Fibroblast of the conjunctiva (primary cell): ENCODE measurements around the gene ERGIC1.
"Not testable (repeated sequence)": the region's sequence is repeated elsewhere in the genome, so short reads cannot be mapped to it uniquely, and the experiment has no call there.

ENCODE experiments used
- DNase-seq: peaks from one replicate; pipeline ENCODE4 v3.0.0-alpha.2; 2010; ENCODE audit warnings: low read depth

Gene ERGIC1

GRCh38 chr5:172881691-172882370, 47.8 kb downstream of the ERGIC1 start:
- no peak for DNase-seq

DNA sequence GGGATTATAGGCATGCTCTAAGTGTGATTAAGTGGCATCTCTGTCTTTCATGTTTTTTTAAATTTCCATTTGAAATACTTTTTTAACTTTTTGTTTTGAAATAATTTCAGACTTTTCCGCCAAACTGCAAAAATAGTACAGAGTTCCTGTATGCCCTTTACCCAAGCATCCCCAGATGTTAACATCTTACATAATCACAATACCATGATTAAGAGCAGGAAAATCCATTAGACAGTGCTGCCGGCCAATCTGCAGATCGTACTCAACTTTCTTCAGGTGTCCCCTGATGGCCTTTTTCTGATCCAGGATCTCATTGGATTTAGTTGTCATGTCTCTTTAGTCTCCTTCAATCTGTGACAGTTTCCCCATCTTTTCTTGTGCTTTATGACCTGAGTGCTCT, 49.0 kb downstream of the ERGIC1 start:
- no peak for DNase-seq

DNA sequence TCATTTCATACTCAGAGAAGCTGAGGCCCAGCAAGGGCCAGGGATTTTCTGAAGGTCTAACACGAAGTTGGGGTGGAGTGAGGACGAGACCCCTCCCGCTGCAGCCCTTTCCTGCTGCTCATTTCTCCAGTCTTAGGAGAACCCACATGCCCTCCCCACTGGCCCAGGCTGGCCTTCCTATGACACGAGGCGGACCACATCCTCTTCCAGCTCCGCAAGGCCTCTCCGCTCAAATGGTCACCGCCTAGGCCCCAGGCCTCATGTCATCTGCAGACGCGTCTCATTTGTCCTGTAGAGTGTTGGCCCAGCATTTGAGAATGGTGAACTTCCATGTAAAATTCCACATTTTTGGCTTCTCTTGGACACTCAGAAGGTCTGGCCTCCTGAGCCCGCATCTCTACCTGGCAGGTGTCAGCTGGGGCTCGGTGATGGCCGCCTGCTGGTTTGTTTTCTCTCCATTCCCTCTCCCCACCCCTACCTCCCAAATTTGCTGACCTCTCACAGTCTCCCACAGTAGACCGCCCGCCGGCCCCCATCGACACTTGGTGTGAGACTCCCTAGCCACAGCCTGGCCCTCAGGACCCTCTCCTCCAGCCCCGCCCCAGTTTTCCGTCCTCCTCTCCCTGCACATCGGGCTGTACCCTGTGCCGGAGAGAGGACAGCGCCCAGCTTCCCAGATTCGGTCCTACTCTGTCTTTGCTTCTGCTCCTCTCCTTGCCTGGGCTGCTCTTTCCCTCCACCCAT, 51.7 kb downstream of the ERGIC1 start:
- no peak for DNase-seq

GRCh38 chr5:172886476-172886875, 52.4 kb downstream of the ERGIC1 start:
- no peak for DNase-seq

- peak; percentile 79 for DNase-seq
These were observed 53.0 kb downstream of the ERGIC1 start for GRCh38 chr5:172886974-172887501.

DNA sequence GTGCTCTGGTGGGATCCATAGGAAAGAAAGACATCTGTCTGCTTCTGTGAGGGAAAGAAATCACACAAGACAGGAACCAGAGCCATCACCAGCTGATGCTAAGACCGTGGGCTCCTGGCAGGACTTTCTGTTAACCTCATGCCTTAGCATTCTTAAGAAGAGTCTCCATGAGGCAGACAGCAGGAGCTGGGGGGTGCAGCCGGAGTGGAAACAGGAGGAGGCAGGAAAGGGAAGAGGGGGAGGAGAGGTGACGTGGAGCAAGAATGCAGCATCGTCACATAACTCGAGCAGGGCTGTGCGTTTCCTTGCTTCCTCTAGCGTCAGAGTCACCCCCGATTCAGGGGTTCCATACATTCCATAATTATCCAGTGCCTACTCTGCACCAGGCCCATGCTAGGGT, 53.6 kb downstream of the ERGIC1 start:
- no peak for DNase-seq

GRCh38 chr5:172890659-172891058, 56.6 kb downstream of the ERGIC1 start:
- DNase-seq: no peak

GRCh38 chr5:172891716-172892421, 57.8 kb downstream of the ERGIC1 start:
- DNase-seq: no peak

DNA sequence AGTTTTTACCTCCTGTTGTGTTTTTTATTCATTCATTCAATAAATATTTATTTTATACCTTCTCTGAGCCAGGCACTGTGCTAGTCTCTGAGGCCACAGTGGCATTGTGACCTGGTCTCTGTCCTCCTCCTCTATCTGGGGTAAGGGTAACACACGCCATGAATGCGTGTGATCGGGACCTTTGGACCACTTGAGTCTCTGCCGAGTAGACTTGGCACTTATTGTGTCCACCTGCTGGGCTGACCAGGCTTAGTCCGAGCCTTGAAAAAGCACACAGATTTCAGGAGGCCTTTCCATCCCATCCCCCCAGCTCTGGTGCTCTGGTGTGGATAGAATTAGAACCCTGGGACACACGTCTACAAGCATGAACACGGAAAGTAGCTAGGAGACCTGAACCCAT, 58.7 kb downstream of the ERGIC1 start:
- no peak for DNase-seq

- no peak for DNase-seq
These were observed 60.8 kb downstream of the ERGIC1 start for GRCh38 chr5:172894767-172895388.

DNA sequence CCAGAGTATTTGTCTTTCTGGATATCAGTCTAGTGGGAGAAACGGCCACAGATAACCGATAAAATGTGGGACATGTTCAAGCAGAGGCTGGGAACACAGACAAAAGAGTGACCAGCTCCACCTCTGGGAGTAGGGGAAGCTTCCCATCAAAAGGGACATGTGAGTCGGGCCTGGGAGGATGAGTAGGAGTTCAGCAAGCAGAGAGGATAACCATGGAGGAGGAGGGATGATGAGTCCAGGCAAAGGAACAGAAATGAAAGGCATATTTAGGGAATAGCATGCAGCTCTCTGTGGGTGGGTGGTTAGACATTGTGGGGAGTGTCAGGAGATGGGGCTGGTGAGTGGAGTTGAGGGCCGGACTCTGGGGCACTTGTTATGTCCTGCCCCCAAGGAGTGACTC, 61.5 kb downstream of the ERGIC1 start:
- DNase-seq: no peak

GRCh38 chr5:172896465-172896864, 62.4 kb downstream of the ERGIC1 start:
- no peak for DNase-seq

GRCh38 chr5:172897067-172897466, 63.0 kb downstream of the ERGIC1 start:
- not testable (repeated sequence) for DNase-seq

- no peak for DNase-seq
These were observed 63.6 kb downstream of the ERGIC1 start for GRCh38 chr5:172897481-172898217.

GRCh38 chr5:172898218-172898842, 64.3 kb downstream of the ERGIC1 start:
- no peak for DNase-seq

DNA sequence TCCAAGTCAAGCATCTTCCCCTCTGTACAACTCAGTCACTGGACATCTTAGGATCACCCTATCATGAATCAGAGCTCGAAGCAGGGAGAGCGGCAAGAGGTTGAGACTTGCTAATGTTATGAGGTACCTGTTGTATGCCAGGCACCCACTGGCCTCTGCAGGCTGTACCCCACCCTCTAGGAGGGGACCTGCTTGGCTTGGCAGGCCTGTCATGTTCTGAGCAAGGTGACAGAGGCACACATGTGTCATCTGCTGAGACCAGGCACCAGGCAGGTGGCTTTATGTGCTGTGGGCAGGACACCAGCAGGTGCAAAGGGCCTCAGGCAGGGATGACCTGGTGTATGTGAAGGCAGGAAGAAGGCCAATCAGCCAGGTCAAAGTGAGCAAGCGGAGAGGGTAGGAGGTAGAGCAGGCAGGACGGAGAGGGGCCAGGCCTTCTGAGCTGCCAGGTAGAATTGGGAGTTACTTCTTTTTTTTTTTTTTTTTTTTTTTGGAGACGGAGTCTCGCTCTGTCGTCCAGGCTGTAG, 64.9 kb downstream of the ERGIC1 start:
- no peak for DNase-seq

DNA sequence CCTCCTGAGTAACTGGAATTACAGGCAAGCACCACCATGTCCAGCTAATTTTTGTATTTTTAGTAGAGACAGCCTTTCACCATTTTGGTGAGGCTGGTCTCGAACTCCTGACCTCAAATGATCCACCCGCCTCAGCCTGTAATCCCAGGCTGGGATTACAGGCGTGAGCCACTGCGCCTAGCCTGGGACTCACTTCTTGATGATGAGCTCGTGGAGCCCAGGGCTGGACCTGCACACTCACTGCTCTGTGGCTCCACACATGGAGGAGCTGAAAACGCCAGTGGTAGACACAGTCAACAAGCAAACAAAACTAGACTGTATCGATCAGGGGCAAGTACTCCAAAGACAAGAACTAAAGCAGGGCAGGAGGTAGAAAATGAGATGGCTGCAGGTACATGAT, 65.4 kb downstream of the ERGIC1 start:
- no peak for DNase-seq

GRCh38 chr5:172901012-172901780, 67.1 kb downstream of the ERGIC1 start:
- no peak for DNase-seq

DNA sequence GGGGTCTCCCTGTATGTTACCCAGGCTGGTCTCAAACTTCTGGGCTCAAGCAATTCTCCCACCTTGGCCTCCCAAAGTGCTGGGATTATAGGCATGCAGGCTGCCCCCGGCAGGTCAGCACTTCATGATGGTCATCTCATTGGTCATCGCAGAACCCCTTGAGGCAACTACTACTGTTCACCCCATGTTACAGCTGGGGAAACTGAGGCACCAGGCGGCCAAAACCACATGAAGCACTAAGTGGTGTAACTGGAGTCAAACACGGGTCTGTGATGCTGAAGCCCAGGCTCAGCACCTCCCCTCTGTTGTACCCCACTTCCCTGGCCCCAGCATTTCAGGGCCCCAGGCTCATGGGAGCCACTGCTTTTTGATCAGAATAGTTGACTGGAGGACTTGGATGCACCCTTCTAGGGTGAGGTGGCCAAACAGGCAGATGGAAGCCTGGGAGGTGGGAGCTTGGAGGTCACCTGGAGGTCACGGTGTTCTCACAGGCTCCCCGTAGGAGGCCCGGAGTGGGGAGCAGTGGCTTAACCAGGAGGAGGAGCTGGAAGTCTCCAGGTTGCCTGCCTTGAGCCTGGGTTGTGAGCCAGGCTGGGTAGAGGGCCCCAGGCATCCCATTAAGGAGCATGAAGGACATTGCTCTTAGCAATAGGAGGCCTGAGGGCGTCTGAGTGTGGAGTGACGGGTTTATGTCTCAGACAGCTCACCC, 67.9 kb downstream of the ERGIC1 start:
- DNase-seq: no peak
